Thyroid gland (tissue), 4 donors: ENCODE data around the gene MIER2.

Experiments used
- CTCF ChIP-seq, 6 experiments: fragments of 200-600 bp in 3 of 6; fragments of 450-650 bp in 3 of 6; sonication (generic) in 3 of 6; IDR thresholded peaks; one replicate each; pipeline ENCODE4 v1.5.1; 2016 to 2019; ENCODE audit warnings: antibody characterized with exemption in 6 of 6, mild to moderate bottlenecking in 2 of 6, inconsistent platforms in 1 of 6, moderate library complexity in 1 of 6
- POLR2A ChIP-seq, 2 donors: fragments of 450-650 bp; IDR thresholded peaks; one replicate each; pipeline ENCODE4 v1.6.1; 2017; ENCODE audit warnings: antibody characterized with exemption in 2 of 2, mild to moderate bottlenecking in 2 of 2, moderate library complexity in 1 of 2

- no peak for TF ChIP-seq CTCF (IDR thresholded peaks at IDR 0.05)
- no peak for TF ChIP-seq POLR2A (IDR thresholded peaks at IDR 0.05)
Measured at GRCh38 chr19:313988-314815, 30.4 kb downstream of the MIER2 start.
